Left lung (tissue), 10 donors: ENCODE measurements around the gene DYNLL1. TPM values are rescaled to one million over a fixed set of nuclear protein-coding genes. Genes with fewer than 3 reads are reported as not detected.
A peak's percentile ranks its signal among the peaks of the same experiment; 100 is the strongest.

Experiments
- ATAC-seq: fragments of 200-7000 bp; cut with Tn5 transposase; one replicate; pipeline ENCODE4 v1.9.1; 2020; ENCODE audit warnings: moderate library complexity
- DNase-seq, 4 donors: peaks; one replicate each; pipeline ENCODE4 v3.0.0-alpha.2; 2013 to 2020
- H3K27ac ChIP-seq, 2 donors: fragments of 200-600 bp; sonication (generic) in 1 of 2; one replicate each; pipeline versions ENCODE4 v1.5.0 to v1.8.0; 2020 to 2021
- H3K27me3 ChIP-seq, 2 donors: fragments of 200-600 bp; sonication (generic) in 1 of 2; one replicate each; pipeline versions ENCODE4 v1.5.0 to v1.8.0; 2020 to 2021
- H3K36me3 ChIP-seq, 2 donors: fragments of 200-600 bp; sonication (generic) in 1 of 2; one replicate each; pipeline versions ENCODE4 v1.5.0 to v1.8.0; 2020 to 2021
- H3K4me1 ChIP-seq, 2 donors: fragments of 200-600 bp; one replicate each; pipeline ENCODE4 v1.8.0; 2021
- H3K4me3 ChIP-seq, 2 donors: fragments of 200-600 bp; sonication (generic) in 1 of 2; one replicate each; pipeline versions ENCODE4 v1.5.0 to v1.8.0; 2020 to 2021; ENCODE audit warnings: mild to moderate bottlenecking in 1 of 2
- H3K9me3 ChIP-seq, 2 donors: fragments of 200-600 bp; sonication (generic) in 1 of 2; one replicate each; pipeline versions ENCODE4 v1.5.0 to v1.8.0; 2020 to 2021
- intact Hi-C, 2 donors: fragments of 100-400 bp; cut with DNase I; formaldehyde crosslinking; loops; one replicate each; pipeline versions ENCODE4 v1.11.2 to v1.14.2; 2022
- polyA plus RNA-seq, 6 donors: library from polyadenylated mRNA; unstranded; fragments of 120-200 nt; gene quantifications; one replicate each; pipeline ENCODE4 v1.2.1, GENCODE V29; 2013; ENCODE audit not compliant: insufficient read length in 6 of 6
- total RNA-seq, 2 donors: library from RNA; stranded (reverse); fragmentation: NEBNext Ultra II Directional; extraction: Animal tissue kit (Norgen Biotek cat#: 25700); gene quantifications; one replicate each; pipeline ENCODE4 v1.2.1, GENCODE V29; 2021
- TF ChIP-seq, protein P1 (sequence below), 2 donors: fragments of 200-600 bp; sonication (generic) in 1 of 2; IDR thresholded peaks; one replicate each; pipeline versions ENCODE4 v1.5.0 to v1.8.0; 2021; ENCODE audit warnings: antibody characterized with exemption in 2 of 2
- donor health status: DM: no; HTN: yes; CAD: no.
- donor health status: DM: no; HTN: no; CAD: no.

Gene DYNLL1
- total and polyA plus RNA-seq, 8 donors, result 342 to 436 (median 360) TPM

GRCh38 chr12:120539303-120539702, 43.4 kb downstream of the DYNLL1 start:
- H3K4me1 ChIP-seq, result peaks cover 44 to 93% of the 10 kb centered on the region in 2 donors
- DNase-seq (no peak), ATAC-seq (no peak)
- no peaks in the 10 kb centered on the region for H3K27me3 ChIP-seq
- H3K36me3 ChIP-seq, result peaks cover 0 to 16% of the 10 kb centered on the region in 2 donors
- TF ChIP-seq, protein P1, sequence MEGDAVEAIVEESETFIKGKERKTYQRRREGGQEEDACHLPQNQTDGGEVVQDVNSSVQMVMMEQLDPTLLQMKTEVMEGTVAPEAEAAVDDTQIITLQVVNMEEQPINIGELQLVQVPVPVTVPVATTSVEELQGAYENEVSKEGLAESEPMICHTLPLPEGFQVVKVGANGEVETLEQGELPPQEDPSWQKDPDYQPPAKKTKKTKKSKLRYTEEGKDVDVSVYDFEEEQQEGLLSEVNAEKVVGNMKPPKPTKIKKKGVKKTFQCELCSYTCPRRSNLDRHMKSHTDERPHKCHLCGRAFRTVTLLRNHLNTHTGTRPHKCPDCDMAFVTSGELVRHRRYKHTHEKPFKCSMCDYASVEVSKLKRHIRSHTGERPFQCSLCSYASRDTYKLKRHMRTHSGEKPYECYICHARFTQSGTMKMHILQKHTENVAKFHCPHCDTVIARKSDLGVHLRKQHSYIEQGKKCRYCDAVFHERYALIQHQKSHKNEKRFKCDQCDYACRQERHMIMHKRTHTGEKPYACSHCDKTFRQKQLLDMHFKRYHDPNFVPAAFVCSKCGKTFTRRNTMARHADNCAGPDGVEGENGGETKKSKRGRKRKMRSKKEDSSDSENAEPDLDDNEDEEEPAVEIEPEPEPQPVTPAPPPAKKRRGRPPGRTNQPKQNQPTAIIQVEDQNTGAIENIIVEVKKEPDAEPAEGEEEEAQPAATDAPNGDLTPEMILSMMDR (IDR thresholded peaks at IDR 0.05), result no peak
- H3K4me3 ChIP-seq, result peak overlapping the region in 1 of 2 donors; percentile 99
- peak overlapping the region; percentile 76 to 77 for H3K27ac ChIP-seq
- intact Hi-C loops, result no loop called here
- H3K9me3 ChIP-seq, result no peaks in the 10 kb centered on the region

- ATAC-seq, result no peak
- TF ChIP-seq, protein P1 (IDR thresholded peaks at IDR 0.05), result no peak
- no peaks in the 10 kb centered on the region for H3K27me3 ChIP-seq
- peaks cover 0 to 17% of the 10 kb centered on the region in 2 donors for H3K36me3 ChIP-seq
- peak overlapping the region in 1 of 2 donors; percentile 76 for H3K27ac ChIP-seq
- DNase-seq, result no peak
- peaks cover 45 to 96% of the 10 kb centered on the region in 2 donors for H3K4me1 ChIP-seq
- intact Hi-C loops, result no loop called here
- no peaks in the 10 kb centered on the region for H3K9me3 ChIP-seq
- H3K4me3 ChIP-seq, result no peak overlapping the region
Observed at GRCh38 chr12:120540445-120540844, 44.5 kb downstream of the DYNLL1 start.

DNA sequence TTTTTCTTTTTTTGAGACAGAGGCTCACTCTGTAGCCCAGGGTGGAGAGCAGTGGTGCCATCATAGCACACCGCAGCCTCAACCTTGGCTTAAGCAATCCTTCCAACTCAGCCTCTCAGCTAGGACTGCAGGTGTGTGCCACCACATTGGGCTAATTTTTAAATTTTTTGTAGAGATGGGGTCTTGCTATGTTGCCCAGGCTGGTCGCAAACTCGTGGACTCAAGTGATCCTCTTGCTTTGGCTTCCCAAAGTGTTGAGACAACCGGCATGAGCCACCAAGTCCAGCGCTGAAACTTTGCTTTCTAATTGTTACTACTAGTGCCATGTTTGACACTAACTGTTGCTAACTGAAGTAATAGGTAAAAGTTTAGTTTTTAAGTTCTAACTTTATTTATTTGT, 46.3 kb downstream of the DYNLL1 start:
- no peak for DNase-seq
- H3K27me3 ChIP-seq, result no peaks in the 10 kb centered on the region
- peaks cover 3 to 33% of the 10 kb centered on the region in 2 donors for H3K36me3 ChIP-seq
- no peak overlapping the region for H3K27ac ChIP-seq
- intact Hi-C loops, result no loop called here
- TF ChIP-seq, protein P1 (IDR thresholded peaks at IDR 0.05), result no peak
- H3K4me1 ChIP-seq, result peaks cover 32 to 87% of the 10 kb centered on the region in 2 donors
- H3K4me3 ChIP-seq, result no peak overlapping the region
- no peaks in the 10 kb centered on the region for H3K9me3 ChIP-seq
- no peak for ATAC-seq

DNA sequence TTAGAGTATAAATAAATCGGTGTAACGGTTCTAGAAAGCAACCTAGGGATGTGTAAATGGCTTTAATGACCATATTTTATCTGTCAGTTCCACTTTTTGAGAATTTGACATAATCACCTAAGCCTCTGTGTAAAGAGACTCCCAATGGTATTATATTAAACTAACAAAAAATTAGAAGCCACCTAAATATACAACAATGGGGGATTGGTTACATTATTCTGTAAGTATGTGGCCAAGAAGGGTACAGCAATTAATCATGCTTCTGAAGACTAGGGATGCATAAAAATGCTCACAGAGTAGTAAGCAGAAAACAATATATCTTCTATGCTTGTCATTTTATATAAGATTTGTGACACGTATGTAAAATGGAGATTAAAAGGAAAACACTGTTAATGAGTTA, 48.8 kb downstream of the DYNLL1 start:
- Histone ChIP-seq H3K9me3 (no peaks in the 10 kb centered on the region), H3K4me1 (peaks cover 14 to 83% of the 10 kb centered on the region in 2 donors), H3K36me3 (peaks cover 3 to 58% of the 10 kb centered on the region in 2 donors), H3K27me3 (no peaks in the 10 kb centered on the region), H3K4me3 (no peak overlapping the region), H3K27ac (no peak overlapping the region)
- intact Hi-C loops, result no loop called here
- TF ChIP-seq, protein P1 (IDR thresholded peaks at IDR 0.05), result no peak
- no peak for ATAC-seq
- no peak for DNase-seq

DNA sequence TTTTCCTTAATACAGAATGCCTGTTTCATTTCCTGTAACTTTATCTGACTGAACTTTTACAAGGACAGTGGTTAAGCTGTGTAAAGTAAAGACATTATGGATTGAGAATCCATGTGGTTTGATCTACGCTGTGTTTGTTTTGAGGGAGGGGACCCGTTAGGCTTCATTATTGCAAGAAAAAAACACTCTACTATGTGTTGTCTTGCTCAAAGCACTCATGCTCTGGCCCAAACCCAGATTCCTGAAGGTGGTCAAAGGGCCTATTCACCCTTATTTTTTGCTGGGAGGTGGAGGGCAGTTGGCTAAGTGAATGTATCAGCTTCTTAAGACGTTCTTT, 50.1 kb downstream of the DYNLL1 start:
- no peak overlapping the region for H3K4me3 ChIP-seq
- no peak for ATAC-seq
- H3K9me3 ChIP-seq, result no peaks in the 10 kb centered on the region
- TF ChIP-seq, protein P1 (IDR thresholded peaks at IDR 0.05), result no peak
- DNase-seq, result no peak
- H3K27ac ChIP-seq, result no peak overlapping the region
- peaks cover 23 to 83% of the 10 kb centered on the region in 2 donors for H3K4me1 ChIP-seq
- H3K36me3 ChIP-seq, result peaks cover 3 to 64% of the 10 kb centered on the region in 2 donors
- intact Hi-C loops, result no loop called here
- H3K27me3 ChIP-seq, result no peaks in the 10 kb centered on the region

Other genes with a start within 250 kb of the DYNLL1 start
- 100 to 1,000 TPM in 1 of 2 donors, 10 to 100 TPM in 1; 90.7 to 111 TPM for gene PXN, start 230.4 kb upstream of the DYNLL1 start, total RNA-seq
- 10 to 100 TPM; 56.5 to 71.3 (median 64.3) TPM for gene PXN, start 230.4 kb upstream of the DYNLL1 start, polyA plus RNA-seq
- gene RNU4-2, start 204.2 kb upstream of the DYNLL1 start, total RNA-seq, result 1,000 to 10,000 TPM; 6,889 to 7,719 TPM
- 10 to 100 TPM in 1 of 6 donors, 1 to 10 TPM in 2, not detected in 3; 1.3 to 14.9 (median 1.5) TPM for gene RNU4-2, start 204.2 kb upstream of the DYNLL1 start, polyA plus RNA-seq
- gene RNU4-1, start 202.9 kb upstream of the DYNLL1 start, total RNA-seq, result 1,000 to 10,000 TPM; 3,185 to 3,518 TPM
- 1 to 10 TPM in 1 of 6 donors, not detected in 5; 1.8 TPM for gene RNU4-1, start 202.9 kb upstream of the DYNLL1 start, polyA plus RNA-seq
- gene SIRT4, start 193.8 kb upstream of the DYNLL1 start, total RNA-seq, result 1 to 10 TPM; 1.7 to 2.3 TPM
- gene SIRT4, start 193.8 kb upstream of the DYNLL1 start, polyA plus RNA-seq, result 1 to 10 TPM; 2.2 to 3.8 (median 3.0) TPM
- gene PLA2G1B, start 168.3 kb upstream of the DYNLL1 start, total RNA-seq, result 10 to 100 TPM in 1 of 2 donors, 1 to 10 TPM in 1; 4.7 to 76.9 TPM
- 1 to 10 TPM; 1.1 to 2.4 (median 1.7) TPM for gene PLA2G1B, start 168.3 kb upstream of the DYNLL1 start, polyA plus RNA-seq
- 1 to 10 TPM in 1 of 2 donors, under 1 TPM in 1; 0.60 to 1.3 TPM for gene MSI1, start 126.9 kb upstream of the DYNLL1 start, total RNA-seq
- 10 to 100 TPM; 12.9 to 19.3 (median 17.1) TPM for gene MSI1, start 126.9 kb upstream of the DYNLL1 start, polyA plus RNA-seq
- 100 to 1,000 TPM; 308 to 311 TPM for gene COX6A1, start 58.0 kb upstream of the DYNLL1 start, total RNA-seq
- 100 to 1,000 TPM; 187 to 217 (median 212) TPM for gene COX6A1, start 58.0 kb upstream of the DYNLL1 start, polyA plus RNA-seq
- gene TRIAP1, start 49.7 kb upstream of the DYNLL1 start, total RNA-seq, result 10 to 100 TPM; 21.9 to 29.1 TPM
- gene TRIAP1, start 49.7 kb upstream of the DYNLL1 start, polyA plus RNA-seq, result 10 to 100 TPM; 35.1 to 42.4 (median 37.5) TPM
- gene GATC, start 49.7 kb upstream of the DYNLL1 start, total RNA-seq, result 10 to 100 TPM; 30.1 TPM
- 10 to 100 TPM; 31.0 to 33.3 (median 31.8) TPM for gene GATC, start 49.7 kb upstream of the DYNLL1 start, polyA plus RNA-seq
- 100 to 1,000 TPM; 120 to 136 TPM for gene SRSF9, start 26.4 kb upstream of the DYNLL1 start, total RNA-seq
- 100 to 1,000 TPM; 192 to 225 (median 202) TPM for gene SRSF9, start 26.4 kb upstream of the DYNLL1 start, polyA plus RNA-seq
- 10 to 100 TPM; 23.1 to 27.9 TPM for gene COQ5, start 33.0 kb downstream of the DYNLL1 start, total RNA-seq
- gene COQ5, start 33.0 kb downstream of the DYNLL1 start, polyA plus RNA-seq, result 10 to 100 TPM; 44.5 to 58.8 (median 51.9) TPM
- gene RNF10, start 38.2 kb downstream of the DYNLL1 start, total RNA-seq, result 100 to 1,000 TPM; 208 to 218 TPM
- 100 to 1,000 TPM; 155 to 251 (median 222) TPM for gene RNF10, start 38.2 kb downstream of the DYNLL1 start, polyA plus RNA-seq
- 10 to 100 TPM; 37.9 to 40.6 TPM for gene POP5, start 85.3 kb downstream of the DYNLL1 start, total RNA-seq
- 10 to 100 TPM; 41.8 to 52.6 (median 50.3) TPM for gene POP5, start 85.3 kb downstream of the DYNLL1 start, polyA plus RNA-seq
- gene CABP1, start 144.5 kb downstream of the DYNLL1 start, total RNA-seq, result under 1 TPM; 0.37 to 0.38 TPM
- 1 to 10 TPM; 1.9 to 3.7 (median 2.7) TPM for gene CABP1, start 144.5 kb downstream of the DYNLL1 start, polyA plus RNA-seq
- gene MLEC, start 191.0 kb downstream of the DYNLL1 start, total RNA-seq, result 100 to 1,000 TPM; 178 to 180 TPM
- 100 to 1,000 TPM; 168 to 209 (median 198) TPM for gene MLEC, start 191.0 kb downstream of the DYNLL1 start, polyA plus RNA-seq
- 10 to 100 TPM; 23.3 to 28.3 TPM for gene UNC119B, start 214.3 kb downstream of the DYNLL1 start, total RNA-seq
- 10 to 100 TPM; 45.2 to 63.2 (median 55.7) TPM for gene UNC119B, start 214.3 kb downstream of the DYNLL1 start, polyA plus RNA-seq
- 10 to 100 TPM; 17.3 to 20.6 TPM for gene ACADS, start 229.7 kb downstream of the DYNLL1 start, total RNA-seq
- 10 to 100 TPM; 11.5 to 15.9 (median 13.2) TPM for gene ACADS, start 229.7 kb downstream of the DYNLL1 start, polyA plus RNA-seq